GM21737 (cell line): Measurements from ENCODE around the gene LCORL.
"Not testable (repeated sequence)": the region's sequence is repeated elsewhere in the genome, so short reads cannot be mapped to it uniquely, and the experiment has no call there.

Experiments
- ATAC-seq: cut with Tn5 transposase; IDR thresholded peaks from one replicate; pipeline ENCODE4 v1.9.1; 2021; ENCODE audit warnings: mild to moderate bottlenecking, moderate library complexity; ENCODE audit not compliant: unreplicated experiment

Gene LCORL

DNA sequence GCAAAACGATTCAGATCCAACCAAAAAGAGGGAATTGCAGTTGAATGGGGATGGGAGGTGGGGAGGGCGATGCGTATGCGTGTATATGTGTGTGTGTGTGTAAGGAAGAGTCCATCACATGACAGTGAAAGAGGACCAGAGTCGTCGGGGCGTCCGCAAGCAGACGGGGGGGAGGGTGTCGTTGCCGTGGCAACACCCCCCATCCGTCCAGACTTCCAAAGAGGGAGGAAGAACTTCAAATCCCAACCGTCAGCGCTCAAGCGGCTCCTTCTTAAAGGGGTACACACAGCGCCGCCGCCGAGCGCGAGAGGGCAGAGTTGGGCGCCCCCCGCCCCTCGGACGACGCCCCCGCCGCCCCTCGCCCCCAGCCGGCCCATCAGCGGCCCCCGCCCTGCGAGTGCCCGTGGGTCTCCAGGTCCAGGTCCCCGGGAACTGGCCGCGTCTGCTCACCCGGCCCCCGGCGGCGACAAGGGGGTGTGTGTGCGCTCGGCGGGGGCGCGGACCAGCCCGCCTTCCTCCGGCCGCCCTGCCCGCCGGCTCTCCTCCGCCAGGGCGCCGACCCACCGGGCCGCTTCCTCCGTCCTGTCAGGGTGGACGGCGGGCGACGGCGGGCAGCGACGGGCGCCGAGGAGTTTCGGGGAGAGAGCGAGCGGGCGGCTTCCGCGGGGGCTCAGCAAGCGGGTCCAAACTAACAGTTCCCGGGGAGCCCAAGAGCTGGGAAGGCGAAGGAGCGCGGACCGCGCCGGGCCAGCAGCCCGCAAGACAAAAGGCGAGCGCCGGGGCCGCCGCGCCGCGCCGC, 685 bp downstream of the LCORL start:
- ATAC-seq, result peak; percentile 21

GRCh38 chr4:18020145-18020670, 1.3 kb downstream of the LCORL start:
- ATAC-seq, result no peak

DNA sequence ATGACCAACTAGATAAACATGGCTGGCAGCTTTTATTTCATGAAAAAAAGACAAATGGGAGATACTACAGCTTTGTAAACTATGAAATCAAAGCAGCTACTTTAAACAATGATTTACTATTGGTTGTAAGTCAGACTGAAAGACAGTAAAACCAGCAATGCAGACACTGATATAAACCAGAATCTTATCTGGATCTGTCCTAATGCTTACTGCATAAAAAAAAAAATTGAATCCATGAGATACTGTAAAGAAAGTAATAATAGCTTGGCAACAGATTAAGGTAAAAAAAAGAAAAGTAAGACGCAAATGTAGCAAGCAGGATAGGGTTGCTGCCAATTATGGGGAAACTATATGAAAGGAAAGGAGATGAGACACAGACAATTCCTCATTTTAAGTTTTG, 7.3 kb downstream of the LCORL start:
- ATAC-seq, result no peak

DNA sequence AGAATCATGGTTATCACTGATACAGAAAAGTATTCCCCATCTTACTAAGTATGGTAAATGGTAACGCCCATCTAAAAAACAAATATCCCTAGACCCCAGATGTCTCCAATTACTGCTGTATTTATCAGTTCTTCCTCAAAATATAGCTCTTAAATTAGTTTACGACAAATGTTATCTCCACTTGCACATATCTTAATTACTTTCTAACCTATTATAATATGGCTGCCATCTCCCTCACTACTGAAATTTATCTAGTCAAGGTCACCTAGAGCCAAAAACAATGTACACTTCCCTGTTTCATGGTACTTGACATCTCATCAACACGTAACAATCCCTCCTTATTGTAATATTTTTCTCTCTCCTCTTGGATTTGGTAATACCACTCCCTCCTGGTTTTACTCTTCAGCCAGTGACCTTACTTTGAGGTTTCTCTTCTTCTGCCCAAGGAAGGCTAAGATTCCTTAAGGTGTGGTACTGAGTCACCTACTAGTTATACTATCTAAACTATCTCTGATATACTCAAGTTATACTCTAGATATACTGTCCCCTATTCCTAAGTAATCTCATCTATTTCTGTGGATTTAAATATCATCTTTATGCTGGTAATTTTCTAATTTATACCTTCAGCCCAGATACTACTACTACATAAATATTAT, 8.6 kb downstream of the LCORL start:
- ATAC-seq, result no peak

DNA sequence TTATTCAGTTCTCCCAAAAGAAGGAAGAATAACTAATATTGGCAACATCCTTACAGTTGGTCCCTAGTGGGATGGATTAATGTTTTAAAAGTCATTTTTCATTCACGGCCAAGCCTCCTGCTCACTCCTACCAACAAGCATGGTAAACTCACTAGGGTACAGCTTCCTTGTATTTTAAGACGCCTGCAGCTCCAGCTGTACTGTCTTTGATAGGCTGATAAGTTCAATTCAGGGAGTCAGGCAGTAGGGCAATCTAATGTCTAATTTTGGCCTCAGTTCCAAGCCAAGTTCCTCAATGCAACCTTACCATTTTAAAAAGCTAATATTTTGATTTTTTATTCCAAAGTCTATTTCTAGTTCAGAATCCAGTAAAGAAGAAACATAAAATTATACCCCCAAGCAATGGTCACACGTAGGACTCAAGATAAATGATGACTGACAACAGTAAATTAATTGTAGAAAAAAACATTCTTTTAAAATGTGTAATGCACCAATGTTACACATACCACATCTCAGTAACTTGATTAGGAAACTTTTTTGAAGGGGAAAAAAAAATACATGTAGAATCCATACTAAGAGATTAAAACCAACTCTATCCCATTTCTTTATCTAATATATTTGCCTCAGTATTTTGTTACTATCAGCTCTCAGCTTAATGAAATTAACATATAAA, 9.3 kb downstream of the LCORL start:
- no peak for ATAC-seq

DNA sequence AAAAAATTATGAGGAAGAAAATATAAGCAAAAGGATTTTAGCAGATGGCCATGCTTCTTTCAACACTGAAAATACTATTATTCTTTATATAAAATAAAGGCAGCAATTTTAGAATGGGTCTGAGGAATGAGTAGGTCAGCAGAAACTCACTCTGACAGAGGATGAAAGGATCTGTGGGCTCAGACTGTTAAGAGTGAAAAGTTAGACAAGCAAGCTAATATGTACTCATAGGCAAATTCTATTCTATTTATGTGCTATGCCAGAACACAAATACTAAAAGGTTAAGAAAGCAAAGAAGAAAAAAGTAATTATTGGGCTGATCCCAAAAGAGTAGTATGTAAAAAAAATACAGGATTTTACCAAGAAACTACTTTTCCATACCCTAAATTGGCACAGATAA, 13.9 kb downstream of the LCORL start:
- no peak for ATAC-seq

GRCh38 chr4:18006432-18006831, 15.1 kb downstream of the LCORL start:
- not testable (repeated sequence) for ATAC-seq

- ATAC-seq, result no peak
These were observed 24.4 kb downstream of the LCORL start for GRCh38 chr4:17997129-17997528.

DNA sequence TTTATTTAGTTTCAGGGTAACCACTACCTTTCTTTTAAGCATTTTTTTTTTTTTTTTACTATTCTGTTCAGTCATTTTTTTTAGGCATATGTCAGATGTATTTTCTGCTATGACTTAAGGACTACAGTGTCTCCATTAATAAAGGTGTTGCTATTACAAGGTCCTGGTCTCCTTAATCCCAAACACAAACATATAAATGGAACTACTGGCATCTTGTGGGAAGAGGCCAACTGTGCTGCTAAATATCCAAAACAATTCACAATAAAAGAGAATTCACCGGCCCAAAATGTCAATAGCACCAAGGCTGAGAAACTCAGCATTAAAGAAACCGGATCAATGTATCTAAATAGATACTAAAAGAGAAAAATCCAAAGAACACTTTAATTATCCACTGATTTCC, 26.4 kb downstream of the LCORL start:
- no peak for ATAC-seq

DNA sequence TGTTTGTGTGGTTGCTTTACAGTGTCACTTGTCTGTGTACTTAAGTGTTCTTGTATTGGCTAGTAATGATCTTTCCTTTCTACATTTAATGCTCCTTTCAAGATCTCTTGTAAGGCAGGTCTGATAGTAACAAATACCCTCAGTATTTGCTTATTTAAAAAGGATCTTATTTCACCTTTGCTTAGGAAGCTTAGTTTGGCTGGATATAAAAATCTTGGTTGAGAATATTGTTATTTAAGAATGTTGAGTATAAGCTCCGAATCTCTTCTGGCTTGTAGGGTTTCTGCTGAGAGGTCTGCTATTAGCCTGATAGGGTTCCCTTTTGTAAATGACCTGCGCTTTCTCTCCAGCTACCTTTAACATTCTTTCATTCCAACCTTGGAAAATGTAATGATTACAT, 35.7 kb downstream of the LCORL start:
- ATAC-seq, result no peak

- no peak for ATAC-seq
These were observed 40.5 kb downstream of the LCORL start for GRCh38 chr4:17981063-17981462.

GRCh38 chr4:17968721-17969120, 52.8 kb downstream of the LCORL start:
- ATAC-seq, result no peak

DNA sequence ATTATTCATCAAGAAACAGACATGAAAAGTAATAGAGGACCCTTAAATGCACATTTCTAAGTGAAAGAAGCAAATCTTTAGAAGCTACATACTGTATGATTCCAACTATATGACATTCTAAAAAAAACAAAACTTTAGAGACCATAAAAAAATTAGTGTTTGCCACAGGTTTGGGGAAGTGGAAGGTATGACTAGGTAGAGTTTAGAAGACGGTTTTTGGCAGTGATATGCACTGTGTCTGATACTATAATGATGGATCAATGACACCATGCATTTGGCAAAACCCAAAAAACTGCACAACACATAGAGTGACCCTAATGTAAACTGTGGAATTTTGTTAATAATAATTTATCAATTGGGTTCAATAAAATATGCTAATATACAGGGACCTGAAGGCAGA, 54.5 kb downstream of the LCORL start:
- no peak for ATAC-seq

GRCh38 chr4:17966312-17966711, 55.2 kb downstream of the LCORL start:
- no peak for ATAC-seq

- no peak for ATAC-seq
These were observed 57.0 kb downstream of the LCORL start for GRCh38 chr4:17964576-17964975.

GRCh38 chr4:17962171-17962570, 59.4 kb downstream of the LCORL start:
- ATAC-seq, result no peak

- no peak for ATAC-seq
These were observed 60.3 kb downstream of the LCORL start for GRCh38 chr4:17961249-17961648.

DNA sequence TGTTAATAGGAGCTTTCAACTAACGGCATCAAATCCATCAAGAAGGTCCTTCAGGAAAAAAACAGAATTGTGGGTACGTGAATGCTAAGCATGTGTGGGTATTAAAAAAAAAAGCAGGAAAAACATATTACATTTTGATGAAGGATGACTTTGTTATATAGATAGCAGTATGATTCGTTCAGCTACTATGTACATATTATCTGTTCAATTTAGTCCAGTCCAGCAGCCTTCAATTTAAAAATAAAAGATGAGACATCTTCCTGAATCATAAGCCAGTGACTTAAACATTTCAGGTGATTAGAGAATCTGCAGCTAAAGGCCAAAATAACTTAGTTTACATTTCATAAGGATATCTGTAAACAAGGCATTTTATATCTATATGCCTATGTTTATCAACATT, 63.4 kb downstream of the LCORL start:
- no peak for ATAC-seq

GRCh38 chr4:17957688-17958087, 63.9 kb downstream of the LCORL start:
- ATAC-seq, result no peak

DNA sequence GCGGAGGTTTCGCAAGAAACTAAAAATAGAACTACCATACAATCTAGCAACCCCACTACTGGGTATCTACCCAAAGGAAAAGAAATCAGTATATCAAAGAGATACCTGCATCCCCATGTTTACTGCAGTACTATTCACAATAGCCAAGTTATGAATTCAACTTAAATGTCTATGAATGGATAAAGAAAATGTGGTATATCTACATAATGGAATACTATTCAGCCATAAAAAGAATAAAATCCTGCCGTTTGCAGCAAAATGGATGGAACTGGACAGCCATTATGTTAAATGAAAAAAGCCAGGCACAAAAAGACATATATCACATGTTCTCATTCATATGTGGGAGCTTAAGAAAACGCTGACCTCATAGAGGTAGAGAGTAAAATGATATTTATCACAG, 65.3 kb downstream of the LCORL start:
- no peak for ATAC-seq

GRCh38 chr4:17945303-17945702, 76.3 kb downstream of the LCORL start:
- no peak for ATAC-seq

- no peak for ATAC-seq
These were observed 79.8 kb downstream of the LCORL start for GRCh38 chr4:17941731-17942130.
